Sciatic nerve (tissue), 2 donors: ENCODE data around the gene TMEM205. TPM values are rescaled to one million over a fixed set of nuclear protein-coding genes. Genes with fewer than 3 reads are reported as not detected.
"Not testable (repeated sequence)": the region's sequence is repeated elsewhere in the genome, so short reads cannot be mapped to it uniquely, and the experiment has no call there.

Experiments used
- ATAC-seq: fragments of 200-7000 bp; cut with Tn5 transposase; one replicate; pipeline ENCODE4 v1.9.1; 2020; ENCODE audit warnings: mild to moderate bottlenecking, moderate library complexity
- DNase-seq: peaks from one replicate; pipeline ENCODE4 v3.0.0-alpha.2; 2020; ENCODE audit warnings: low spot score
- intact Hi-C: fragments of 100-400 bp; cut with DNase I; formaldehyde crosslinking; loops from one replicate; pipeline ENCODE4 v1.14.2; 2022
- total RNA-seq: library from RNA; stranded (reverse); fragmentation: NEBNext Ultra II Directional; extraction: Animal tissue kit (Norgen Biotek cat#: 25700); gene quantifications from one replicate; pipeline ENCODE4 v1.2.1, GENCODE V29; 2021
- donor health status: DM: no; HTN: no; CAD: no.
- donor health status: DM: no; HTN: no; CAD: no.

Gene TMEM205
- 58.0 TPM for total RNA-seq

DNA sequence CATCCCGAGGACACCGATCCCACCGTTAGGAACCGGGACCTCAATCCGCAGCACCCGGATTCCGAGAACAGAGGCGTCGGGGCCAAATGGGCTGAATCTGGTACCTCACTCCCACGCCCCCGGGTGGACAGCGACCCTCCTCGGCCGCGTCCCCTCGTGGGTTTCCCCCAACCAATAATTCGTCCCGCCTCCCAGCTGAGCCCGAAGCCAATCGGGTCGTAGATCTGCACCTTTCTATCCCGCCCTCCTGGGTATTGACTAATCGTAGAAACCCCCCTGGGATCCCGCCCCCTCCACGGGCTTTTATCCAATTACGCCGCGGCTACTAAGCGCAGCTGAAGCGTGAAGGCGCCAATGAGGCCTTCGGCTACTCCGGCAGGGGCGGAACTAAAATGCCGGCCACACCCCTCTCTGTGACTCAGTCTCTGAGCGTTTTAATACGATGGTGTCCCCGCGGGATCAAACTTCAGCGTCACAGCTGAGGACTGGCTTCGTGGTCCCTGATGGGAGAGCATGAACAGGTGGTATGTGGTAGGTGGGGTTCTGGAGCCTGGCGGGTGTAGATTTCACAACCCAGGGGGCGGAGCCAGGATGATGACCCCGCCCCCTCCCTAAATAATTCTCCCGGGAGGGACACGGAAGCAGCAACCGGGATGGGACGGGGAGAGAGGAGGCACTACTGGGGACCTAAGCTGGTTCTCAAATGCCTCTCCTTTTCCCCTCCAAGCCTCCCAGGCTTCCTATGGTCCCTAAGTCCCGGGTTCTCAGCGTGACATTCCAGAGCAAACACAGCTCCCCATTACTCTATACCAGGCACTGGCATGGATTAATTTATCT lies at the start of gene TMEM205, which contains the start of gene CCDC159:
TMEM205 (minus strand) TSS at position 165 of the 837 bp plus-strand sequence. CDS start 649 bp downstream, outside the sequence.
CCDC159 (plus strand) TSS at position 416 of the 837 bp plus-strand sequence; CDS start at position 504, 88 bp downstream.
- intact Hi-C loops: no loop called here
- DNase-seq: peak; percentile 99
- peak; percentile 96 for ATAC-seq

DNA sequence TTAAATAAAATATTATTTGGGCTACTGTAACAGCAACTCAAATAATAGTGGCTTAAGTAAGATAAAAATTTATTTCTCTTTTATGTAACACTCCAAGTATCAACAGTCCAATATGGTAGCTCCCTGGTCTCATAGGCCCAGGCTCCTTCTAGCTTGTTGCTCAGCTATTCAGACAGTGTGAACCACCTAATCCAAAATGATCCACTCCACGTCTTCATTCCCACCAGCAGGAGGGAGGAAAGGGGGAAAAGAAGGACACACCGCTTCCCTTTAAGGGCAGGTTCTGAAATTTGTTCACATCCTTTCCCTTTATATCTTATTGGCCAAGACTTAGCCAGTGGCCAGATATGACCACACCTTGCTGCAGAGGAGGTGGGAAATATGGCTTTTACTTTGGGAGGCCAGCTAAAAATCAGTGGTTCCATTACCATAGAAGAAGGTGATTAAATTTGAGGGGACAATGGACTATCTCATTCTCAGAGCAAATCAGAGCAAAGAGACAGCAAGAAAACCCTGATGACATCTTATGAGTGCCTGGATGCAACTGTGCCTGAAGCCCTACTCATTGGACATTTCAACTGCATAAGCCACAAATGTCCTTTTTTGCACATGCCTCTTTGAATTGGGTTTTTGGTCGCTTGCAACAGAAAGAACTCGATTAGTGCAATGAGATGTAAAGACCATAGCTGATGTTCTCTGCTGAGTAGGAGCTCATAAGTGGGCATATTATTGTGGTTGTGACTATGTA lies 45.0 kb upstream of the TMEM205 start:
- no peak for DNase-seq
- intact Hi-C loops: no loop called here

DNA sequence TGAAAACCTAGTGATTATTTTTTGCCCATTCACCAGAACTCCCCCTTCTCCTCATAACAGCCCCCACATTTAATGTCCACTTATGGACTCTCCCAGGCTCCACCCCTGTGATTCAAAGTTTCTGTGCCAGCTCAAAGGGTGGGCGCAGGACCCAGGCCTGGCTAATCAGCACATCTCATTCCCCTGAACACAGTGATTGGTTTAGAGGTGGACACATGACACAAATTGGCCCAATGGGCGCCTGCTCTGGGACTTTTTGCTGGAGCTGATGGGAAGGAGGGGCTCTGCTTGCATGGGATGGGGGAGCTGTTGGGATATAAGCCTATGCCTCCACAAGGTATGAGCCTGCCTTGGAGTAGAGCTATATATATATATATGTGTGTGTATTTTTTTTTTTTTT lies 44.3 kb upstream of the TMEM205 start:
- intact Hi-C loops: no loop called here
- ATAC-seq (no peak), DNase-seq (no peak)

More for the DNA sequence above, 45.0 kb upstream of the TMEM205 start:
- ATAC-seq: no peak

DNA sequence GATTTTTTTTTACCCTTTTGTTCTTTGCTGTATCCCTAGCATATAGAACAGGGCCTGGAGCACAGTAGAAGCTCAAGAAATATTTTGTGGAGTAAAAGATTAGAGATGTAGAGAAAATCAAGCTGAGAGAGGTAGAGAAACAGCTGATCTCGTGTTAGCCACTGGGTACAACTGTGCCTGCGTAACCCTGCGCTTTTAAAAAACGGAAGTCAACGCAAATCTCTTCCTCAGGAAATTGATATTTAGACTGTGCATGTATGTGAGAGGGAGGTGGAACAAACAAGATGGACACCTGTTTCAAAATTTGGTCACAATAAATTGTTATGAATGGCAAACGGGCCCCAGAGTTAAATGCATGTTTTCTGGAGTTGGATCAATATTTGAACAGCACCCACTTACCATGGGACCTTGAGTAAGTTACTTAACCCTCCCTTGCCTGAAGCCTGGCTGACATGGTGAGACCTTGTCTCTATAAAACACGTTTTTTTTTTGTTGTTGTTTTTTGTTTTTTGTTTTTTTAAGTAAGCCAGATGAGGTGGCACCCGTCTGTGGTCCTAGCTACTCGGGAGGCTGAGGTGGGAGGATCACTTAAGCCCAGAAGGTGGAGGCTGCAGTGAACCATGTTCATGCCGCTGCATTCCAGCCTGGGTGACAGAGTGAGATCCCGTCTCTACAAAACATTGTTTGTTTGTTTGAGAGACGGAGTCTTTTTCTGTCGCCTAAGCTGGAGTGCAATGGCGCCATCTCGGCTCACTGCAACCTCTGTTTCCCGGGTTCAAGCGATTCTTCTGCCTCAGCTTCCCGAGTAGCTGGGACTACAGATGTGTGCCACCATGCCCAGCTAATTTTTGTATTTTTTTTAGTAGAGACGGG lies 41.3 kb upstream of the TMEM205 start:
- intact Hi-C loops: no loop called here
- ATAC-seq: no peak
- no peak for DNase-seq

DNA sequence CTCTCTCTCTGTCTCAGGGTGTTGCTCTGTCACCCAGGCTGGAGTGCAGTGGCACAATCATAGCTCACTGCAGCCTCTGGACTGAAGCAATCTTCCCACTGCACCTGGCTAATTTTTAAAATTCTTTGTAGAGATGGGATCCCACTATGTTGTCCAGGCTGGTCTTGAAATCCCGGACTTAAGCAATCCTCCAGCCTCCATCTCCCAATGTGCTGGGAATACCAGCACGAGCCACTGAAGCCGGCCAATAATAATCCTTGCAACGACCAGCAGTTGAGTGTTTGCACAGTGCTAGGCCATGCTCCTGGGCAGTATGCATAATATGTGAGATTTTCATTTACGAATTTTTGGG lies 38.7 kb upstream of the TMEM205 start:
- DNase-seq (no peak), ATAC-seq (no peak)
- intact Hi-C loops: no loop called here

DNA sequence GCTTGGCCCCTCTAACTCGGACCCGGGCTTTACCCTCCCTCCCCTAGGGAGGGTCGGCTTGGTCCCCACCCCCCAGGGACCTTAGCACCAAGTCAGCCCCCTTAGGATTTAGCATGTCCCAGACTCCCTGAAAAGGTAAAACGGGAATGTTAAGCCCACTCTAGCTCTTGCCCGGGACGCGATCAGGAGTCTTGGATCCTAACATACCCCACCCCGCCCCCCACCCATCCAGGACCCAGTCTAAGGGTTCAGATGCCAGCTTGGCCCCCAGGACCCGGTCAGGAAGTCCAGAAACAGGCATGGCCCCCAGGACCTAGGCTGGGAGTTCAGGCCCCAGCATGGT lies 37.6 kb upstream of the TMEM205 start:
- intact Hi-C loops: no loop called here
- no peak for DNase-seq
- ATAC-seq: no peak

DNA sequence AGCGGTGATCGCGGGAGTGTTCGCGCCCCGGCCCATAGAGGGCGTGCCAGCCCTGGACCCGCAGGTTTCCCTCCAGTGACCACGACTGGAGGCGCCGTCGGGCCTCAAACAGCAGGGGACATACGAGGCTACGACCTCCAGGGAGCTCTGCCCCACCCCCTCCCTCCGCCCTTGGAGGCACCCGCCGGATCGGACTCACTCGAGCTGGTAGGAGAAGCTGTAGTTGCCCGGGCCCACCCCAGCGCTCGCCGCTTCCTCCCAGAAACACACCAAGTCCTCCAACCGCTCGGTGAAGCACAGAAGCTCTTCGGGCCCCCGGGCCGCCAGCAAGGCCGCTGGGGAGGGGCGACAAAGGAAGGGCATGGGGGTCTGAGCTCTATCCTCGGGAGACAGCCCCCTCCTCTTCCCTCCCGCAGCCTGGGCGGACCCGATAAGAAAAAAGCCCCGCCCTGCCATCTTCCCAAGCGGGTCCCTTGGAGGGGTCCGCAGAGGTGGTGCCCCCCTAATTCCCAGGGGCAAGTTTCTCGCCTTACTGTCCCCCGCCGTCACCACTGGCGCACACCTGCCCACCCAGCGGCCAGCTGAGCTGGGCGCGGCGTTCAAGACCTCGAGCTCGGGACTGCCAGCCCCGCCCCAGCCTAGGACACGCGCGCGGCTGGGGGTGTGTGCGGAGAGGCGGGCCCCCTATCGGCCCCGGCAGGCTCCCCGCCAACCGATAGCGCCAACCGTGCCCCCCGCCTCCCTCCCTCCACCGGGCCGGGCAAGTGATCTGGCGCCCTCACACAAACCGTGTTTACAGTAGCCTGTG lies 37.0 kb upstream of the TMEM205 start:
- DNase-seq (peak; percentile 74), ATAC-seq (peak; percentile 16)
- intact Hi-C loops: no loop called here

DNA sequence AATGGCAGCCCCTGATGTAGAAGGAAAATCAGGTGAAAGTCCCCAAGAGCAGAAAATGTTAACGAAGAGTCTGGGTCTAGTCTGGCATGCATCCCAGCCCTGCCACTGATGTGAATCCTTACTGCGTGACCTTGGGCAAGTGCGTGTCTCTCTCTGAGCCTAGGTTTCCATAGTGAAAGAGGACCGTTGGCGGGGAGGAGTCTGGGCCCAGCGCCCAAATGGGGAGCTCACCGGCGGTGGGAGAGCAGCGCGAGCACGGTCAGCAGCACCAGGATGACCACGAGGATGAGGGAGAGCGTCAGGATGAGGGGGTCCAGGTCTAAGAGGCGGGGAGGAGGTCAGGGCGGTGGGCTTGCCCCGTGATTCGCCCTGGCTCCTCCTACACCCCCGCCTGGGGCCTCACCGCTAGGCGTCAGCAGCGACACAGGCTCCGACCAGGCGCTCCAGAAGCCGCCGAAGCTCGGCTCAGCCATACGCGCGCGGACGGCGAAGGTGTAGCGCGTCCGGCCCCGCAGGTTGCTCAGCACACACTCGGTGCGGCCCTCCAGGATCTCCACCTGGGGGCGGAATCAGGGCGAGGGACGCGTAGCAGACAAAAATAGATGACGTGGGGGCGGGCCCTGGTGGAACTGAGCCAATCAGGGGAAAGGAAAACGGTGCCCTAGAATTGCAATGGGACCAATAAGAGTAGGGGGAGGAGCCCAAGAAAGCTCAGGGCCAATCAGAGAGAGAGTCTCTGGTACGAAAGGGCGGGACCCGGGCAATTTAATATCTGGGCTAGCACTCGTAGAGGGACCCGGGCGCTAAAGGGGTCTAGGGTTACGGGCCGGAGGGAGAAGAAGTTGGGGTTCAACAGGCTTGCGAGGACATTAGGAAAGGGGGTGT lies 34.8 kb upstream of the TMEM205 start:
- intact Hi-C loops: no loop called here
- DNase-seq (peak; percentile 95), ATAC-seq (peak; percentile 93)

DNA sequence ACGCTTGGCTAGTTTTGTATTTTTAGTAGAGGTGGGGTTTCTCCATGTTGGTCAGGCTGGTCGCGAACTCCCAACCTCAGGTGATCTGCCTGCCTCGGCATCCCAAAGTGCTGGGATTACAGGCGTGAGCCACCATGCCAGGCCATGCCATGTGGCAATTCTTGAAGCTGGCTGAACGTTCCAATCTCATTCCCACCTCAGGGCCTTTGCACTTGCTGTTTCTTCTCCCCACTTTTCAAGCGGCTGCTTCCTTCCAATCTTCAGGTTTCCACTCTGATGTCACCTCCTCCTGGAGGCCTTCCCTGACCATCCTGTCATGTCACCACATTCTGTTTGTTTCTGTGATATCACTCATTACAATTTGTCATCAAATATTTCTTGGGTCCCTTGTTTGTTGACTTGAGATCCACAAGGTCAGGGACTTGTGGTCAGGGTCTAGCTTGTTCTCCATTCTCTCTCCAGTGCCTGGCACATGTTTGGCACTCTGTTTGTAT lies 33.8 kb upstream of the TMEM205 start:
- ATAC-seq (no peak), DNase-seq (no peak)
- intact Hi-C loops: loop anchor here (10.0 kb wide), 1 partner anchor 55 kb away; the partner anchor contains the start of genes ODAD3 and PRKCSH

DNA sequence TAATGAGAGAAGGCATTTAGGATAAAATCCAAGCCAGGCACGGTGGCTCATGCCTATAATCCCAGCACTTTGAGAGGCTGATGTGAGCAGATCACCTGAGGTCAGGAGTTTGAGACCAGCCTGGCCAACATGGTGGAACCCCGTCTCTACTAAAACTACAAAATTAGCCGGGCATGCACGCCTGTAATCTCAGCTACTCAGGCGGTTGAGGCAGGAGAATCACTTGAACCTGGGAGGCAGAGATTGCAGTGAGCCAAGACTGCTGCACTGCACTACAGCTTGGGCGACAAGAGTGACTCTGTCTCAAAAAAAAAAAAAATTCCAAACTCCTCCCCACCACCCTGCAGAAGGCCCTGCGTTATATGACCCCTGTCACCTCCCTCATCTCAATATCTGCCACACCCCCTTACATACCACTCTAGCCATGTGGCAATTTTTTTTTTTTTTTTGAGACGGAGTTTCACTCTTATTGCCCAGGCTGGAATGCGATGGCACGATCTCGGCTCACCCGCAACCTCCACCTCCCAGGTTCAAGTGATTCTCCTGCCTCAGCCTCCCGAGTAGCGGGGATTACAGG lies 33.3 kb upstream of the TMEM205 start:
- intact Hi-C loops: loop anchor here (10.0 kb wide), 1 partner anchor 55 kb away; the partner anchor contains the start of genes ODAD3 and PRKCSH
- ATAC-seq, DNase-seq: not testable (repeated sequence)

DNA sequence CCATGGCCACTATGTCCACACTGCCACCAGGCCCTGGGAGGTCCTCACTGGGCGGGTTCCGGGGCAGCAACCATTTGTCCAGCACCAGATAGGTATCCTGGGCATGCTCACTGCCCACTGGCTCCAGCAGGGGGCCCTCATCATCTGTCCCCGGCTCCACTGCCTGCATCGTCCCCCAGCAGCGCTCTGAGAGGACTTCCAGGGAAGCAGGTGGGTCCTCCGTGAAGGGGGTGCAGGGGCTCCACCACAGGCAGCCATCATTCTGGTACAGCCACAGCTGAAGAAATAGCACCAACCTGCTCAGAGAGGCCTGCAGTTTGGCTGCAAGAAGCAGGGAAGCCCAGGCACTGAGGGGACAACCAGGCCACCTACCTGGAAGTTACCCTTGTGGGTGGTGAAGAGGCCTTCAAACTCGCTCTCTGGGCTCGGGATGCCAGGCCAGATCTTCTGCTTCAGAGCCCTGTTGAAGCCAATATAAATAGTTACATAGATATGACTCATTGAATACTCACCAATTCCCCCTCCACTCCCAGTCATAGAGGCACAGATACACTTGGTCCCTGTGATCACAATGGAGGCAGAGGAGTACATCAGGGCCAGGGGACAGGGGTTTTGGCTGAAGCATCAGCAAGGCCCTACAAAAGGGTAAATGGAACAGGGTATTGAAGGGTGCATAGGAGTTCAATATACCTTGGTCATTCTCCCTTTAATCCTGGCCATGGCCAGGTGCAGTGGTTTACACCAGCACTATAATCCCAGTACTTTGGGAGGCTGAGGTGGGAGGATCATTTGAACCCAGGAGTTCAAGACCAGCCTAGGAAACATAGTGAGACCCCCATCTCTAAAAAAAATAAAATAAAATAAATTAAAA lies 32.5 kb upstream of the TMEM205 start:
- ATAC-seq: no peak
- intact Hi-C loops: loop anchor here (10.0 kb wide), 1 partner anchor 56 kb away; the partner anchor contains the start of genes ODAD3 and PRKCSH

DNA sequence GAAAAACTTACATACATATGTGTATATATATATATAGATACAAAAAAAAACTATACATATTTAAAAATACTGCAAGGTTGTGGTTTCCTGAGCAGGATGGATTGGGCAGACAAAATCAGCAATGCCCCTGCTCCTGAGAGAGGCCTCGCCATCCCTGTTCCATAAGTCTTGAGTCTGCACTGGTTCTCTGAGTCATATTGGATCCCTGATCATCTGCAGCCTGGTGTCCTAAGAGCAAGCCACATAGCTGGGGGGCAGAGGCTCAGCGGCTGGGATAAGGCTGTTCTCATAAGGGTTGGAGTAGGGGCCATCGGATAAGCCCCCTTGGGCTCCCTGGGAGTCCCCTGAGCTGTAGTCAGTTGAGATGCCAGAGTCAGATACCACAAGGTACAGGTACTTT lies 31.7 kb upstream of the TMEM205 start:
- ATAC-seq: no peak
- intact Hi-C loops: loop anchor here (10.0 kb wide), 1 partner anchor 57 kb away; the partner anchor contains the start of genes ODAD3 and PRKCSH
- DNase-seq: no peak

More for the DNA sequence above, 32.5 kb upstream of the TMEM205 start:
- no peak for DNase-seq

DNA sequence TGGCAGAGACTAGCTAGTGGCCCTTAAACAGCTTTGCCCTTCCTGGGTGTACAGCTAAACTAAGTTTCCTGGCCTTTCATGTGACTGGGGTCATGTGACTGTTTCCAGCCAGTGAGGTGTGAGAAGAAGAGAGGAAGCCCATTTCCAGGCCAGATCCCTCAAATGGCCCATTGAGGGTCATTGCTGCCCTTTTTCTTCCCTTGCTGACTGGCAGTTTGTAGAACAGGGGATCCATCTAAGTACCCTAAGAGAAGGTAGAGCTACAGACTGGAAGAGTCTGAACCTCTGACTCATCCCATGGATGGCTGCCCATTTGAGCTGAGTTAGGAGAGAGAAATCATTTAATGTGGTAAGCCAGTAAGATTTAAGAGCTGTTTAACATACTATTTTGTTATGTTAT lies 31.2 kb upstream of the TMEM205 start:
- DNase-seq: no peak

DNA sequence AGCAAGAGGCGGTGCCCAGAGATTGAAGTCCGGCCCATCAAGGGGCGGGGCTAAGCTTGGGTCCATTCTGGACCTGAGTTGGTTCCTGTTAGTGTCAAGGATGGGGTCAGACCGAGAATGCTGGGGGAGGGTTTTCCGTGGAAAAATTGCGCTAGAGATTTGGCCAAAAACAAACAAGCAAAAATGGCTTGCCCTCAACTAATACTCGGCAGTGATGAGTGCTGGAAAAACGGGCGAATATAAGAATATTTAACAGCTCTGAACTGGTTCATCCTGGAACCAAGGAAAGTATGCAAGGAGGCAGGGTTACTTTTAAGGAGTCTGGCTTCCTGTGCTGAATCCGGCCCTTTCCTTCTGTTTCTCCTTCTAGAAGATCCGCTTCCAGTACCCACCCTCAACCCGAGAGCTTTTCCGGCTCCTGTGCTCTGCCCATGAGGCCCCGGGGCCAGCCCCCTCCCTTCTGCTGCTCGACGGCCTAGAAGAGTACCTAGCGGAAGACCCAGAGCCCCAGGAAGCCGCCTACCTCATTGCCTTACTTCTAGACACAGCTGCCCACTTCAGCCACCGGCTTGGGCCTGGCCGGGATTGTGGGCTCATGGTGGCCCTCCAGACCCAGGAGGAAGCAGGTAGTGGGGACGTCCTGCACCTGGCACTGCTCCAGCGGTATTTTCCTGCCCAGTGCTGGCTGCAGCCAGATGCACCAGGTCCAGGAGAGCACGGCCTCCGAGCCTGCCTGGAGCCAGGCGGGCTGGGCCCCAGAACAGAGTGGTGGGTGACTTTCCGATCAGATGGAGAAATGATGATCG lies 29.3 kb upstream of the TMEM205 start:
- intact Hi-C loops: loop anchor here (10.0 kb wide), 1 partner anchor 59 kb away; the partner anchor contains the start of genes ODAD3 and PRKCSH
- DNase-seq: peak; percentile 80
- peak; percentile 7 for ATAC-seq

More for the DNA sequence above, 31.2 kb upstream of the TMEM205 start:
- ATAC-seq: no peak
- intact Hi-C loops: loop anchor here (10.0 kb wide), 1 partner anchor 58 kb away; the partner anchor contains the start of genes ODAD3 and PRKCSH
